B cell (primary cell): ENCODE measurements around the gene RGS7. TPM values are rescaled to one million over a fixed set of nuclear protein-coding genes. Genes with fewer than 3 reads are reported as not detected.
"Not testable (repeated sequence)": the region's sequence is repeated elsewhere in the genome, so short reads cannot be mapped to it uniquely, and the experiment has no call there.

Source experiments
- ATAC-seq: fragments of 200-7000 bp; cut with Tn5 transposase; one replicate; pipeline ENCODE4 v1.10.0; 2021; ENCODE audit warnings: low read depth, mild to moderate bottlenecking, moderate number of reproducible peaks, moderate library complexity
- CTCF ChIA-PET: fragments of 350-600 bp; sonication (Branson Sonifier 250); formaldehyde crosslinking; loops from one replicate; lab custom pipeline; 2021; ENCODE audit warnings: antibody characterized with exemption, inconsistent platforms; lab: Charles Lee
- POLR2A ChIA-PET: fragments of 350-600 bp; sonication (Branson Sonifier 250); formaldehyde crosslinking; loops from one replicate; lab custom pipeline; 2021; ENCODE audit warnings: antibody characterized with exemption; lab: Charles Lee
- DNase-seq: peaks from one replicate; pipeline ENCODE4 v3.0.0; 2013
- H2AFZ ChIP-seq: 2 replicates; pipeline ENCODE4 v1.6.1; 2012; ENCODE audit warnings: mild to moderate bottlenecking, low read depth, low read length; ENCODE audit not compliant: insufficient read depth, poor library complexity, severe bottlenecking
- H3K27ac ChIP-seq, 2 donors: 1 replicate in 1 of 2; 2 replicates in 1 of 2; pipeline ENCODE4 v1.5.1; 2012 to 2013; ENCODE audit warnings: low read length in 2 of 2, mild to moderate bottlenecking in 2 of 2, moderate library complexity in 1 of 2
- H3K27me3 ChIP-seq, 4 experiments: fragments of 200-600 bp in 1 of 4; sonication (generic) in 1 of 4; replicated peaks in 1 of 4; 1 replicate in 2 of 4; 2 replicates in 2 of 4; pipeline versions ENCODE4 v1.6.1 to v1.7.0; 2013 to 2016; ENCODE audit warnings: low read length in 3 of 4, mild to moderate bottlenecking in 2 of 4, mixed read lengths in 1 of 4, moderate library complexity in 1 of 4; ENCODE audit not compliant: insufficient read depth in 4 of 4, control insufficient read depth in 3 of 4; ENCODE audit errors: control extremely low read depth in 1 of 4
- H3K36me3 ChIP-seq, 2 experiments: replicated peaks in 1 of 2; 1 replicate in 1 of 2; 2 replicates in 1 of 2; pipeline versions ENCODE4 v1.6.1 to v1.7.1; 2013; ENCODE audit warnings: low read length in 1 of 2; ENCODE audit not compliant: insufficient read depth in 2 of 2, control insufficient read depth in 1 of 2; ENCODE audit errors: control extremely low read depth in 1 of 2, extremely low read depth in 1 of 2
- H3K4me1 ChIP-seq, 2 donors: fragments of 200-600 bp in 1 of 2; sonication (generic) in 1 of 2; 1 replicate in 1 of 2; 2 replicates in 1 of 2; pipeline versions ENCODE4 v1.5.1 to v1.6.1; 2013 to 2017; ENCODE audit warnings: low read length in 2 of 2; ENCODE audit not compliant: control insufficient read depth in 2 of 2, insufficient read depth in 2 of 2
- H3K4me2 ChIP-seq: replicated peaks from 2 replicates; pipeline ENCODE3; 2012; ENCODE audit warnings: mild to moderate bottlenecking, low read depth, low read length; ENCODE audit not compliant: poor library complexity, severe bottlenecking
- H3K4me3 ChIP-seq, 5 experiments: fragments of 200-600 bp in 1 of 5; sonication (generic) in 1 of 5; 1 replicate in 3 of 5; 2 replicates in 2 of 5; pipeline versions ENCODE4 v1.5.1 to v1.7.0; 2011 to 2016; ENCODE audit warnings: low read length in 4 of 5, mild to moderate bottlenecking in 4 of 5, low read depth in 2 of 5, control low read depth in 1 of 5, moderate library complexity in 1 of 5; ENCODE audit not compliant: insufficient read depth in 1 of 5; ENCODE audit errors: control extremely low read depth in 1 of 5, extremely low read depth in 1 of 5
- H3K79me2 ChIP-seq: fragments of 200-600 bp; sonication (generic); one replicate; pipeline ENCODE4 v1.6.0; 2016; ENCODE audit warnings: low read length; ENCODE audit not compliant: control insufficient read depth, insufficient read depth
- H3K9ac ChIP-seq: fragments of 200-600 bp; sonication (generic); 2 replicates; pipeline ENCODE4 v1.6.1; 2017; ENCODE audit warnings: mild to moderate bottlenecking, low read length, moderate library complexity
- H3K9me3 ChIP-seq, 3 donors: one replicate each; pipeline versions ENCODE4 v1.6.1 to v1.7.1; 2013; ENCODE audit warnings: low read length in 2 of 3; ENCODE audit not compliant: control insufficient read depth in 2 of 3, insufficient read depth in 1 of 3; ENCODE audit errors: control extremely low read depth in 1 of 3
- H4K20me1 ChIP-seq: 2 replicates; pipeline ENCODE4 v1.6.0; 2012; ENCODE audit warnings: mild to moderate bottlenecking, low read length; ENCODE audit not compliant: insufficient read depth, control insufficient read depth, poor library complexity, severe bottlenecking
- H3K27ac Mint-ChIP-seq: one replicate; pipeline ENCODE4 v1.8.0; 2021; ENCODE audit warnings: mixed read lengths
- H3K27me3 Mint-ChIP-seq: one replicate; pipeline ENCODE4 v1.8.0; 2021; ENCODE audit warnings: mixed read lengths
- H3K4me1 Mint-ChIP-seq: one replicate; pipeline ENCODE4 v1.8.0; 2021; ENCODE audit warnings: mixed read lengths
- H3K4me3 Mint-ChIP-seq: one replicate; pipeline ENCODE4 v1.8.0; 2021; ENCODE audit warnings: mixed read lengths
- H3K9me3 Mint-ChIP-seq: one replicate; pipeline ENCODE4 v1.8.0; 2022; ENCODE audit warnings: mixed read lengths; ENCODE audit not compliant: insufficient read depth
- EZH2 ChIP-seq: IDR thresholded peaks from 2 replicates; pipeline ENCODE4 v1.6.1; 2012; ENCODE audit warnings: borderline replicate concordance, low read depth, mild to moderate bottlenecking, moderate library complexity, low read length; ENCODE audit not compliant: insufficient read depth, poor library complexity, severe bottlenecking
- WGBS: methylation state at CpG from one replicate; pipeline ENCODE4 v1.1.5; 2013; ENCODE audit warnings: missing lambda C conversion rate; ENCODE audit not compliant: insufficient coverage; 5-methylcytosine and 5-hydroxymethylcytosine counted together
- intact Hi-C: fragments of 100-400 bp; cut with micrococcal nuclease; formaldehyde crosslinking; loops from one replicate; pipeline ENCODE4 v1.10.0; 2022
- polyA plus RNA-seq: library from polyadenylated mRNA; depleted of rRNA; stranded (reverse); fragments of >200 nt; gene quantifications from 2 replicates; pipeline ENCODE4 v1.2.3, GENCODE V29; 2012
- total RNA-seq, 2 donors: library from RNA; stranded (reverse); fragments of 120-200 nt in 1 of 2; gene quantifications; 1 replicate in 1 of 2; 2 replicates in 1 of 2; pipeline versions ENCODE4 v1.2.3 to v1.2.4, GENCODE V29; 2013 to 2022
- TF ChIP-seq, protein P1 (sequence below): fragments of 200-600 bp; IDR thresholded peaks from one replicate; pipeline ENCODE4 v1.8.0; 2022; ENCODE audit warnings: antibody characterized with exemption, mild to moderate bottlenecking

Gene RGS7
- total and polyA plus RNA-seq, 2 donors (not counting 1 experiment from before 2014, with no cell fraction given): 0.15 to 1.8 TPM

DNA sequence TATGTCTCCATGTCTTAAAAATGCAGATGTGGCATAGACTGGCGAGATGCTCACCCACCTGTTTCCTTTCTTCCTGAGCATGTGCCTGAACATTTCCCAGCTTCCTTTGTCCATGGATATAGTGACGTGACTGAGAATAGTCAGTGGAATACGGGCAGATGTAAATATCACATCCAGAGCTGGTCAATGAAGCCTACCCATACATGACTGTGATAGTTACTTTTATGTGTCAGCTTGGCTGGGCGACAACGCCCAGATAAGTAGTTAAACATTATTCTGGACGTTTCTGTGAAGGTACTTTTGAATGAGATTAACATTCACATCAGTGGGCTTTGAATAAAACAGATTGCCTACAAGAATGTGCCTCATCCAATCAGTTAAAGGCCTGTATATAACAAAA, 135.7 kb downstream of the RGS7 start:
- ChIA-PET POLR2A (no interaction called here), CTCF (no interaction called here)
- H3K9me3 ChIP-seq: peaks cover 0 to 3% (median 0%) of the 10 kb centered on the region in 3 donors
- Mint-ChIP-seq H3K27ac (no peak overlapping the region), H3K4me3 (no peak overlapping the region), H3K27me3 (no peaks in the 10 kb centered on the region), H3K9me3 (peaks cover 8% of the 10 kb centered on the region), H3K4me1 (no peaks in the 10 kb centered on the region)
- no peak overlapping the region for H3K4me2 ChIP-seq
- ATAC-seq (no peak), DNase-seq (no peak)
- no peaks in the 10 kb centered on the region for H3K36me3 ChIP-seq
- H3K27ac ChIP-seq: no peak overlapping the region
- 80% methylated on average over 1 of the region's 6 CpGs for WGBS
- no peak overlapping the region for H2AFZ ChIP-seq
- H3K27me3 ChIP-seq: no peaks in the 10 kb centered on the region
- TF ChIP-seq, protein P1, sequence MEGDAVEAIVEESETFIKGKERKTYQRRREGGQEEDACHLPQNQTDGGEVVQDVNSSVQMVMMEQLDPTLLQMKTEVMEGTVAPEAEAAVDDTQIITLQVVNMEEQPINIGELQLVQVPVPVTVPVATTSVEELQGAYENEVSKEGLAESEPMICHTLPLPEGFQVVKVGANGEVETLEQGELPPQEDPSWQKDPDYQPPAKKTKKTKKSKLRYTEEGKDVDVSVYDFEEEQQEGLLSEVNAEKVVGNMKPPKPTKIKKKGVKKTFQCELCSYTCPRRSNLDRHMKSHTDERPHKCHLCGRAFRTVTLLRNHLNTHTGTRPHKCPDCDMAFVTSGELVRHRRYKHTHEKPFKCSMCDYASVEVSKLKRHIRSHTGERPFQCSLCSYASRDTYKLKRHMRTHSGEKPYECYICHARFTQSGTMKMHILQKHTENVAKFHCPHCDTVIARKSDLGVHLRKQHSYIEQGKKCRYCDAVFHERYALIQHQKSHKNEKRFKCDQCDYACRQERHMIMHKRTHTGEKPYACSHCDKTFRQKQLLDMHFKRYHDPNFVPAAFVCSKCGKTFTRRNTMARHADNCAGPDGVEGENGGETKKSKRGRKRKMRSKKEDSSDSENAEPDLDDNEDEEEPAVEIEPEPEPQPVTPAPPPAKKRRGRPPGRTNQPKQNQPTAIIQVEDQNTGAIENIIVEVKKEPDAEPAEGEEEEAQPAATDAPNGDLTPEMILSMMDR: no peak
- no peak for TF ChIP-seq EZH2
- no peak overlapping the region for H3K9ac ChIP-seq
- intact Hi-C loops: no loop called here
- no peaks in the 10 kb centered on the region for H3K79me2 ChIP-seq
- H4K20me1 ChIP-seq: no peaks in the 10 kb centered on the region
- H3K4me3 ChIP-seq: no peak overlapping the region
- H3K4me1 ChIP-seq: no peaks in the 10 kb centered on the region

DNA sequence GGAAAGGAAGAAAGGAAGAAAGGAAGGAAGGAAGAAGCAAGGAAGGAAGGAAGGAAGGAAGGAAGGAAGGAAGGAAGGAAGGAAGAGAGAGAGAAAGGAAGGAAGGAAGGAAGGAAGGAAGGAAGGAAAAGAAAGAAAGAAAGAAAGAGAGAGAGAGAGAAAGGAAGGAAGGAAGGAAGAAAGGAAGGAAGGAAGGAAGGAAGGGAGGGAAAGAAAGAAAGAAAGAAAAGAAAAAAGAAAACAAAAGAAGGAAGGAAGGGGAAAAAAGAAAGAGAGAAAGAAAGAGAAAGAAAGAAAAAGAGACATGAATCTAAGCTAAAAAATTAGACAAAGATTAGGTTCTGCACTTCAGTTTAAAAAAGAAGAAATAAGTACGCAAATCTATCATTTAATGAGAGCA, 136.1 kb downstream of the RGS7 start:
- H3K36me3 ChIP-seq, H3K4me1 ChIP-seq, H3K4me2 ChIP-seq, CTCF ChIA-PET, DNase-seq, H3K27me3 Mint-ChIP-seq, H3K27ac Mint-ChIP-seq, H3K4me3 ChIP-seq, H3K27ac ChIP-seq, POLR2A ChIA-PET, H3K9ac ChIP-seq, H2AFZ ChIP-seq, ATAC-seq, H3K9me3 ChIP-seq, H4K20me1 ChIP-seq, H3K27me3 ChIP-seq, H3K79me2 ChIP-seq, intact Hi-C loops, H3K4me1 Mint-ChIP-seq, H3K4me3 Mint-ChIP-seq, H3K9me3 Mint-ChIP-seq: not testable (repeated sequence)
- WGBS: no CpG with 5 or more reads among the region's 1 CpG
